Stimulated activated CD8-positive, alpha-beta memory T cell treated with anti-CD3 and anti-CD28 coated beads, Interleukin-4, amount 100 ng/mL, for 4 hours (primary cell): ENCODE results near the gene TSPAN6.

ENCODE experiments used
- DNase-seq, 2 donors: peaks; one replicate each; pipeline ENCODE4 v3.0.0-alpha.2; 2020; ENCODE audit warnings: low read depth in 2 of 2, low spot score in 1 of 2

Gene TSPAN6

DNA sequence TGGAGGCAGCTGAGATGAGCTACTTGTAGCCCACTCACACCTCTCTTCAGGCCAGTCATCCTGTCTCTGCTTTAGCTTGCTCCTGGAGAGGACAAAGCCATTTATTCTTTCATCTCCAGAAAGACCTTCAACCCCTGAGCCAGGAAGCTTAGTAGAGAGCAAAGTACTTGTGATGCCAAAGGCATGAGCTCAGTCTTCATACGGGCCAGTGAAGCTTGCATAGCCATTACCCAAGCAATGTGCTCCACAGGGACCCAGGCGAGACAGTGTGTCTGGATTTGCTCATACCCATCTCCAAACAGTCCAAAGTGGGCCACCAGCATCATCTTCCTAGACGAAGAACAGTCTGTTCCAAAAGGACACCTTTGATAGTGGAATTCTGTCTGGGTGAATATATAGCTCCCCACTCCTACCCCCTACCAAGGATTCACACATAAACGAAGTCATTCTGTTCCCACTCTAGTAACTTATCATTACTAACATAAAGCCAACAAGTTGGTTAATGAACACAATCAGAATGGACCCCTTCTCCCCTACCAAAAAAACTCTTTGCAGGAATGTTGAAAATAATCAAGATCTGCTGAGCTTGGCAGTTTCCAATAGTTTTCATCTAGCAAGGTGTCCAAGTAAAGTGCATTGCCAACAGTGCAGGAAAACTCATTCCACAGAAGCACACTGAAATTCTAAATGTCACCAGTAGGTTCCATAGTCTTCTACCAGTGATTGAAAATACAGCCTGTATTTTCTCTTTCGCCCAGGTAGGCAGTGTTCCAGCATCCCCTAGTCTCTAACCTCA lies 45.2 kb downstream of the TSPAN6 start:
- no peak for DNase-seq

DNA sequence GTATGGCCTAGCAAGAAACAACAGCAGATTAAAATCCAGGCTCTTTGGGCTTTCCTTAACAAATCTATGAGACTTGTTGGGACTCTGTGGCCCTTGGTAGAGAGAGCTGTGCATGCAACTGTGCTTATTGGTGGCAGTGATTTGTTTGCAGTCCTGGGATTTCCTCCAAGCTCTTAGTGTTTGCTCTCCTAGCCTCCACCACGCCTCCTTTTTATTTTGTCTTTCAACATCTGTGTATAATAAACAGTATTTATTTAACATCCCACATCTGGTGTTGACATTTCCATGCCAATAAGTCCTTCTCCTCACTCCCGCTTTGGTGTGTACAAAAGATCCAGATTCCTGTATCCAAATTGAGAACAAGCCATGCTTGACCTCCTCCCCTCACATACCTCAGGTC lies 48.7 kb downstream of the TSPAN6 start:
- DNase-seq: no peak

DNA sequence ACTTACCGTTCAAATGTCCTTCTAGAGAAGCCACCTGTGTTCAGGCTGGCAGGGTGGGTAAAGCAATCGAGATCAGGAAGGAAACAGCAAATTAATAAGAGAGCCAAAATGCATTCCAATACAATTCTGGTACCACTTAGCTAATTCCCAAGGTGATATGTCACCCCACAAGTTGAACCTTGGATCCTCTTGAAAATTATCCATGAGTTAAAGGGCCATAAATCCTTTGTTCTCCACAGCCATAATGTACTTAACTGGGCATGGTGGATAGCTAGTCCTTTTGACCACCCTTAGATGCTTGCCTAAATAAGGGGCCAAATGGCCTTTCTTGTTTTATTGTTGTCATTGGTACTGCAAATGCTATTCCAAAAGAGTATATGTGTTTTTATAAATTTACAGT lies 49.9 kb downstream of the TSPAN6 start:
- DNase-seq: no peak

DNA sequence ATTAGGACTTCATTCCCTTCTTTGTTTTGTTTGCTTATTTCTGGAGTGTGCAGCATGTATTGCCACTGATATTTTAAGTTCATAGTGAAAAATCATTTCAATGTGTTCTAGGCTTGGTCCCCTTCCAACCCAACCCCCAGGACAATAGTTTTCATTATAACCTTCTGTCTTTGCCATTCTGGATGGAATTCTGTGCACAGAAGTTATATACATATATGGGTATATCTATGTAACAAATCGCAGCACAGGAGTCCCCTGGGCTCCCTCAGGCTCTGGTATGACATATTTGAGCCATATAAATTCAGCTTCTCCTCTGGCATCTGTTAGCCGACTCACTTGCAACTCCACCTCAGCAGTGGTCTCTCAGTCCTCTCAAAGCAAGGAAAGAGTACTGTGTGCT lies 52.0 kb downstream of the TSPAN6 start, which contains the start of gene TNMD:
TNMD (plus strand) TSS at position 326 of the 400 bp plus-strand sequence. CDS start 83 bp downstream, outside the sequence.
- no peak for DNase-seq
